ENCODE results near the gene PPM1H.

PPM1H gene

DNA sequence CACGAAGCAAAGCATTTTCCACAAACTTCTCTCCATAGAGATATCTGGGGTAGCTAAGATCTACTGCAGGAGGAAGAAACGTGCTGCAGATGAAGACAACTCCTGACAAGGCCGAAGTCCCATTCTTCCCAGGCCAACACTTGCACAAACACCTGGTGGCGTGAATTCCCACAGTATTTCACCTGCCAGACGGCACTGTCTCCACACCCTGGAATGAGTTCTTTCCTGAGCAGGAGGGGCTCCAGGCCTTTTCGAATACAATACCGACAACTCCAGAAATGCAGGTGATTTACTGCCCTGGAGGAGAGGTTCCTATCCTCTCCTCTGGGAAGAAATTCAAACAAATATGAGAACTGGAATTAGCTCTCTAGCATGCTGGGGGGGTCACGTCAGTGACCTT, 288.4 kb downstream of the PPM1H start:
- no peak for DNase-seq

DNA sequence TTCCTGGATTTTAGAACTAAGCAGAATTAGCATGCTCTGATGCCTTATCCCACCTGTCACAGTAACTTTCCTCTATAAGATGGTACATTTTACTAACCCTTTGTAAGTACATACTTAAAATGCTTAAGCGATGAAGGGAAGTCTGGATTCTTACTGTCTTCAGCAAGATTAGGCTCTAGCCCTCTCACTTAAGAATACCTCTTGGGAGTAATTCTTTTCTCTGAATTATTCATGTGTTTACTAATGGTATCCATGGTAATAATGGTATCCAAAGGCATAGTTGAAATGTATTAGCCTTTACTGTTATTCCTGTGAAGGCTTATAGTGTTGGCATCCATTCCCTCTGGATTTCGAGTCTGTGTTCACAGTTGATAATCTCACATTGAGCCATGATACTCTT, 291.5 kb downstream of the PPM1H start:
- no peak for ATAC-seq
- DNase-seq, result no peak

More for the DNA sequence above, 288.4 kb downstream of the PPM1H start:
- no peak for ATAC-seq

DNA sequence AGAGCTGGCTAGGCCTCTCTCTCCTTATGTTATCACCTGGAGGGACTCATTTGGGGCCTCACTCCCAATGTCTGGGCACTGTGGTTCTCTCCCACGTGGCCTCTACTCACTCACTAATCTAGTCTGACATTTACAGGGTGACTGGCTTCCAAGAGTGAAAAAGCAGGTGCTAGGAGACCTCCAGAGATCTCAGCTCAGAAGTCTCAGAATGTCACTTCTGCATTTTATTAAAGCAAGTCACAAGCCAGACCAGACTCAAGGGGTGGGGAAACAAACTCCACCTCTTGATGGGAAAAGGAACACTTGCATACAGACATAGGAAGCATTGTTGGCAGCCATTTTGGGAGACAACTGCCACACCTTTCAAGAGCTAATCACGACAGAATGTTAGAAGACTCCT, 292.5 kb downstream of the PPM1H start:
- DNase-seq (no peak), ATAC-seq (peak; percentile 34)

DNA sequence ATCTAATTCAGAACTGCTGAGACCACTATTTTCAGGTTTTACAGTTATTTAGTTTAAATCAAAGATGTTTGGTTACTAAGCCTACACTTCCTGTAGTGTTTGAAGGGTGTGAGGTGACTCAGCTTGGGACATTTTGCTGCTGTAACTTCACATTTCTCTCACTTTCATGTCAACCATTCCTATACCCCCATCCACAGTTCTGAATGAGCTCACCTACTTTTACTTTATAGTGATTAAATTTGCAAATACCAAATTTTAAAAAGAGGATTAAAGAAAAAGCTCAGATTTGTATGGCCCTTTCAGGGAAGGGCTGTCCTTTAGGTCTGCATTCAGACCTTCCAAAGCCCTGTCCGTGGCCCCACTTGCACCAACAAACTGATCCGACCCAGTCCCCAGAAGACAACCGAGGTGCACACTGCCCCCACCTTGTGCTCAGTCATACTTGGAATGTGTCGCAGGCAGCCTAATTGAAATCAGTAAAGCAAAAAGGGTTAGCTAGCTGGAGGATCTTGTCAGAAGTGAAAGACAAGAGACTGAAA, 294.0 kb downstream of the PPM1H start:
- DNase-seq (peak; percentile 37), ATAC-seq (peak; percentile 98)

DNA sequence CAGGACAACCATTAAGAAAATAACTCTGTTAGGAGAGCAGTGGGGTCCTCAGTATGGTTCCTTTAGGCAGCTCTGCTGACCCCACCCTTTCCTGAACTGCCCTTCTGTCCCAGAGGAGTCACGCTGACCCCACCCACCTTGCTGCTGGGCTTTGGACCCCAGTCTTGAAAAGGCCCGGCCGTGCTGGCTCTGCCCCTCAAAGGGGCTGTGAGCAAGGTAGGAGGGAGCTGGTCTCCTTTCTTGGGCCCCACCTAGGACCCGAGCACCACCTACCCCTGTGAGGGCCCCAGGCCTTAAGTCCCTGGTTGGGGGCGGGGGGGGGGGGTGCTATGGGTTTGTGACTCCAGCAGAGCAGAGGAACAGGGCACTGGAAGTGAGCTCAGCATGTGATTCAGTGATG, 297.3 kb downstream of the PPM1H start:
- DNase-seq (no peak), ATAC-seq (no peak)

DNA sequence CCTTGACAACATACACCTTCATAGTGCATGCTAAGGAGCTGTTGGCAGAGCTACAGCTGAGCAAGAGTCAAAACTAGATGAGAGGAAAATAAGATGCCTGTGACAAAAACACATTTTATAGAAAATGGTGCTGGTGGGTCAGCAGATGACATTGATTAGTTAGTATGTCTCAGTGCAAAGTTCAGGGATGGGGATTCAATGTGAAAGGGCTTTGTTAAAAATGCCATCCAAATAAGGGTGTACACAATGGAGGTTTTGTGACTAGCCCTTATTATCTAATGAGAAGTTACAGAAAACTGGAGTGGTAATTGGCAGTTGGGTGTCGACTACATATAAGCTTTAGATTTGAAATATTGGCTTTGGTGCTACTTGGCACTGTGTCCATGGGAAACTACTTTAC, 299.3 kb downstream of the PPM1H start:
- ATAC-seq (no peak), DNase-seq (no peak)

DNA sequence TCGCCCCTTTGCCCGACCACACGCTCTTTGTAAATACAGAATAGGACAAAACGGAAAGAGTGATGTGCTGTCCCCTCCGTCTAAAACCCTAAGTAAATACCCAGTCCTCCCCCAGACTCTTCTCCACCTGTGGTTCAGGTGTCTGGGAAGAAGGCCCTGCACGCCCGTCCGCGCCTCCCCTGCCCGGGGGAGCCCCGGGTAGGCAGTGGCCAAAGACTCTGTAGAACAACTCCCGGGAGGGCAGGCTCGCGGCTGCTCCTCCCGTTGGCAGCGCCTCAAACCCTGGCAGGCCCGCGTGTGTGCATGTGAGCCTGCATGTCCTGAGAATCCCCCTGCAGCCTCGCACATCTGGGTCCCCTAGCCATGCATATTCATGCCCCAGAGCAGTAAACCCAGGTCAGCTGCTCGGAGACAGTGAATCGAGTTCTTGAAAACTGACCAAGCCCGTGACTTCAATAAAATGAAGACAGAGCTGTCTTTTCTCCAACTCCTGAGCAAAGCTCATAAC, 302.5 kb downstream of the PPM1H start:
- ATAC-seq (peak; percentile 42), DNase-seq (peak; percentile 25)

DNA sequence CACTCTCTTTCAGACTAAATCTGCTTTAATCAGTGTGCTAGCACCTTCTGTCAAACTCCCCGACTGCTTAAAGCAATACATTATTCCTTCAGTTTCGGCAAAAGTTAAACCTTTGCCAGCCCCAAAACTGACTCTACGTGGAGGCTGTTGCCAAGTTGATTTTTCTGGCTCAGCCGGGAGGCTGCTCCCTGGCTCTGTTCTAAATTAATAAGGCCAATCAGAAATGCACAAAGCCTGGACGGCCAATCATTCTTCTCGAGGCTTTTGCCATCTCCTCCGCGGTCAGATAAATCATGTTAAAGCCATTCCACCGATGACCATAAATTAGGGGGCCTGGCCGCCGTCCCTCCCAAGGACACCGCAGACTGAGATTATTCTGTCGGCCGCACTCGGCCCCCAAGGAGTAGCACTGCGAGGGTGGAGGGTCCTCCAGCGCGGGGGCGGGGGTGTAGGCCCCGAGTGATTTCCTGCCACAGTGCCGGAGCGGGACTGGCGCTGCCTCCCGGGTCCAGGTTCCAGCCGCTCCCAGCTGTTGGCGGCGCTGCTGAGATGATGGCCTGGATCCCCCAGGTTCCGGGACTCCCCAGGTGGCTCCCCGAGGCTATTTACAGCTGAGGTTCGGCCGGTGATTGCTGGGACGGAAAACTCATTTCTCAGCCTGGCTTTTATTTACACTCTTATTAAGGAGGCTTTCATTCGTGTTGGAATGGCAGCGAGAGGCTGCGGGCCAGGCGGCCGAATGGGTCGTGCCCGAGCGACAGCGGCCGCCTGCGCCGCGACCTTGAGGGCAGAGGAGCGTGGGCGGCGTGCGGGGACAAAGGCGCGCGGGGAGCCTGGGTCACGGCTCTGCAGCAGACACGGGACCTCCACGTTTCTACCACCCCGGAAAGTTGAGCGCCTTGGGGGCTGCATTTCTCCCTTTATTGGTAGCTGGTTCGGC, 303.2 kb downstream of the PPM1H start:
- DNase-seq (peak; percentile 23), ATAC-seq (peak; percentile 50)

DNA sequence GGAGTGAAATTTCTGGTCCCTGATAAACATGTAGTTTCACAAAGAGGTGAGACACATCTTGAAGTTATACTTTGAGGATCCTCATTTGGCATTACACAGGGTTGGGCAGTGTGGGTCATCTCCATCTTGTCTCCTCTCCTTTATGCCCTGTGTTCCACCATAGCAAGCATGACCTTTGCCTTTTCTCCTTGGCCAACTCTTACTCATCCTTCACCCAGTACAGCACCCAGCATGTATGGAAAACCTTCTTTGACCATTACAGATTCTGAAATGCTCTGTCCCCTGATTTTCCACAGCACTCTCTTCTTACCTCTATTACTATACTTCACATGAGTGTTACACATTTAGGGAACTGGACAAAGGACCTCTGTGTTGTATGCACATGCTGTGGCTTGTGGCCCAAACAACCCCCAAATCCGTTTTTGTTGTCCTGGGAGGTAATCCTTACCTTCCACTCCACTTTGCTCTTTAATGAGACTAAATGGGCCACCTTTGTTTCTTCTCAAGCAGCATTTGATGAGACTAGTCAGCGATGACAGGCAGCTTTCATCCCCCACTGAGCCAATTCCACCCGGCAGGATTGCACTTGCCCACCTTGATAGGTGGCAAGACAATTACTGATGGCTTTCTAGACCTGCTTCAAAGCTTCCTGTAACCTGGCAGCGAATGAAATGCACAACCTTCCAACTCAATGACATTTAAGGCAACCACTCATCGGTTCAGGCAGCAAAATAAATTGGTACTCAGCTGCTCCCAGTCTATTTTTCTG, 304.8 kb downstream of the PPM1H start:
- ATAC-seq (no peak), DNase-seq (no peak)

DNA sequence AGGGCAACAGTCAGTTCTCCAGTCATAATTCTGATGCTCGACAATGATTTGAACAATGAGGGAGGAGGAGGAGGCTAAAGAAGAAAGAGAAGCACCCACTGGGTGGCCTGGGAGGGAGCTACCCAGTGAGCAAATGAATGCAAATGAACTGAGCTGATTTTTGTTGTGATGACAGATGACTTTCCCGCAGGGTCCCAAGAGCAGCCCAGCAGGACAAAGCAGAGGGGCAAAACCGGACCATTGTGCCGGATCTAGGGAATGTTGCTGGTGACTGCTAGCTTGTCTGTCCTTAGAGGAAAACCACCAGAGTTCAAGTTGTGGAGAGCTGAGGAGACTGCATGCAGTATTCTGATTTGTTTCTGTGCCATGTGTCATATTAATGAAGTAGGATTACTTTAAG, 305.5 kb downstream of the PPM1H start:
- DNase-seq (no peak), ATAC-seq (no peak)

DNA sequence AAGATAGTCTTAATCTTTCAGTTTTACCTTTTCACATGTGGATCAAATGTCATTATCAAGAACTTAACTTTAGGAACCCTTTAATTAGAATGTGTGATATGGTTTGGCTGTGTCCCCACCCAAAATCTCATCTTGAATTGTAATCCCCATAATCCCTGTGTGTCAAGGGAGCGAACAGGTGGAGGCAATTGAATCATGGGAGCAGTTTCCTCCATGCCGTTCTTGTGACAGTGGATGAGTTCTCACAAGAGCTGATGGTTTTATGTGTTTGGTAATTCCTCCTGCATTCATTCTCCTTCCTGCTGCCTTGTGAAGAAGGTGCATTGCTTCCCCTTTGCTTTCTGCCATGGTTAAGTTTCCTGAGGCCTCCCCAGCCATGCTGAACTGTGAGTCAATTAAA, 307.8 kb downstream of the PPM1H start:
- ATAC-seq, result no peak

DNA sequence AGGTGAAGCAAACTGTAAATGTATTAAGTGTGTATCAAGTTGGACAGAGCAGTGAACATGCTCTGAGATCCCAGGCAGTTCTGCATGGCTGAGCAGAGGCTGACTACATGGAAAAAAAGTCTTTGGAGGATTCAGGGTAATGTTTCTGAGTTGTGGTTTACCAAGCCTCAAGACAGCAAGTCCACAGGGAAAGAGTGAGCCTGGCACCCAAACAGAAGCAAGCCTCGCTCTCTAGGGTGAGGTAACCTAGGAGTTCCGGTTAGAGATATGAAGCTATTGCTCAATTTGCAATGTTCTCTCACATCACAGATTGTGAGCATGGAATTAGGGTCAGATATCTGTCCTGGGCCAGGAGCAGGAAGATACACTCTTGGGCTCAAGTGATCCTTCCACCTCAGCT, 309.7 kb downstream of the PPM1H start:
- ATAC-seq (peak; percentile 32), DNase-seq (no peak)

More for the DNA sequence above, 307.8 kb downstream of the PPM1H start:
- DNase-seq, result no peak

DNA sequence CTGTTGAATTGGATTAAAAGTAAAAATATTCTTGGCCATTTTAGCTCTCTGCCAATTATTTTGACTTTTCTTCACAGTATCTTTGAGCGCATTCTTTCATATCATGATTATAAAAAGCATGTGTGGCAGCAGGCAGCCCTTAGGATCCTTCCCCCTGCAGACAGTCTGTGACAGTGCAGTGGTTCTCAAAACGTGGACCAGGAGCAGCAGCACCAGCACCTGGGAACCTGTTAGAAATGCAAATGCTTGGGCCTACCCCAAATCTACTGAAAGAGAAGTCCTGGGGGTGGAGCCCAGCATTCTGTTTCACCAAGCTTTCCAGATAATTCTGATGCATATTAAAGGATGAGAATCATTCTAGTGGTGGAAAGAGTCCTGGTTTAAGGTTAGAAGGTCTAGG, 312.8 kb downstream of the PPM1H start:
- no peak for ATAC-seq

DNA sequence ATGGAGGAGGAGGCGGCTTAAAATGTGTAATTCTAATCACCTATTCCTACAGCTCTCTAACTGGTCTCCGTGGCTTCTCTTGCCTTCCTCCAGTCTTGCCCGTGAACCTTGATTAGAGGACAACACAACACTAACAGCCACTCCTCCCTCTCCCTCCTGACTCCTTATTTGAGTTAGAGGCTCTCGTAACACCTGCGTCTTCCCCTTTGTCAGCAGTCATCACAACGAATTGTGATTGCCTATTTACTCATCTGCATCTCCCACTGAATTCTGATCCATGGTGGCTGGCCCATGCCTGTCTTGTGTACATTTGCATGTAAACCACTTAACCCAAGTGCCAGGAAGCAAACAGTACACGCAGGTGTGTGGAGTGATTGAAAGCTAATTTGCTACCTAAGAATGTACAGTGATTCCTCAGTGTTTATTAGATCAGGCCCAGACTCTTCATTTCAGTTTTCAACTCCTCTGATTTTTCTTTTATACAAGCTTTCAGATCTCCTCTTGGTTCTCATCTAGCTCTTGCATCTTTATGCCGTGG, 313.8 kb downstream of the PPM1H start:
- ATAC-seq, result no peak
- no peak for DNase-seq

More for the DNA sequence above, 312.8 kb downstream of the PPM1H start:
- DNase-seq, result no peak

DNA sequence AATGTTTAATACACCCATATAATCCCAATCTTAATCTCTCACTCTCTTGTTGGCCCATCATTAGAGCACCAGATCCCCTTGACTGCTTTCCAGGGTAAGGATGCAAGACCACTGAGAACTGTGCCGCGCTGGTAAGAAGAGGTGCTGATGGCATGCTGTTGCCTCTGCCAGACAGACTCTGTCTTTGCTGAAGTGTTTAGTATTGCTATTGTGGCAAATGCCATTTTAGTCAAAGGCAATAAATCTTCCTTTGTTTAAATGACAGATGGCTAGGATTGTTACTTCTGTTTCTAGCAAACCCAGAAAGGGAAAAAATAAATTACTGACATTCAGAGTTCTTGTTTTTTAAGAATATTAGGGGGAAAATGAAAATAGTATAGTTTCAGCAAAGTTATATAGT, 316.0 kb downstream of the PPM1H start:
- no peak for ATAC-seq
- DNase-seq, result no peak

DNA sequence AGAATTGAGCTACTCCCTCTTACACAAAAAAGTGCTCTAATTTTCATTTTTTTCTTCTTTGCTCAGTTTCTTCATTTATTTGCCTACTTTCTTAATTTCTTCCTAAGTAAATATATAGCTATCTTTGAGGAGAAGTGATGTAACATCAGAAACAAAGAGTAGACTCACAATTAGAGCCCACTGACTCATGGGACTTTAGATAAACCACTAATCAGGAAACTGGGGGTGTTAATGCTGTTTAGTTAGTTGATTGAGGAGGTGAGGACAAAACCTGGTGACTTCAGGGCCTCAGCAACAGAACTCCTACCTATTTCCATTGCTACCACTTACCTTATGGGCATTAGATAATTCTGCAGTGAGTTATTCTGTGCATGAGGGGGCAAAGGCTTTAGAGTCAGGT, 316.6 kb downstream of the PPM1H start:
- no peak for ATAC-seq

DNA sequence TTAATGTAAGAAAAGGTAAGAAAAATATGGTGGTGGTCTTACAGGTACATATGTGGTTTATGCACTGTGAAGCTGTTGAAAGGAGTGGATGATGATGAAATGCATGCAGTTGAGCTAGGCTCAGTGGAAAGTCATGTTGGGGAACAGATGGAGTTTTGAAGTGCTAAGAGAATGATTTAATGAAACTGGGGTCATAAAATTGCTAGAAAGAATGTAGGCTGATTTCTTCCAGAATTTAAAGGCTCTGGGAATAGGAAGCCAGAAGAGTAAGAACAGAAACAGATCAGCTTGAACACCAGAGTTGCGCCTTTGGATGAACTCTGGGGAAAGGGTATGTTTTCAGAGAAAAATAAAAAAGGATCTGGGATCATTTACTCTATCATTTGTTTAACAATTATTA, 321.9 kb downstream of the PPM1H start:
- ATAC-seq (no peak), DNase-seq (no peak)

More for the DNA sequence above, 316.6 kb downstream of the PPM1H start:
- DNase-seq, result no peak

DNA sequence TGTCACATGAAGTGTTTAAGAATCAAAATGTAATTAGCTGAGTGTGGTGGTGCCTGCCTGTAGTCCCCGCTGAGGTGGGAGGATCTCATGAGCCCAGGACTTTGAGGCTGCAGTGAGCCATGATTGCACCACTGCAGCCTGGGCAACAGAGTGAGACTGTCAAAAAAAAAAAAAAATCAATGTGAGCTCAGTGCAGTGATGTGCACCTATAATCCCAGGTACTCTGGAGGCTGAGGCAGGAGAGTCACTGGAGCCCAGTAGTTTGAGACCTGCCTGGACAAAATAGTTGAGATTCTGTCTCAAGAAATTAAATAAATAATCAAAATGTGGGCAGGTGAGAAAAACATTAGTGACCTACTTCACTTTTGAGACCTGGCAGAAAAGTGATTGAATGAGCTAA, 328.3 kb downstream of the PPM1H start:
- ATAC-seq (no peak), DNase-seq (no peak)

DNA sequence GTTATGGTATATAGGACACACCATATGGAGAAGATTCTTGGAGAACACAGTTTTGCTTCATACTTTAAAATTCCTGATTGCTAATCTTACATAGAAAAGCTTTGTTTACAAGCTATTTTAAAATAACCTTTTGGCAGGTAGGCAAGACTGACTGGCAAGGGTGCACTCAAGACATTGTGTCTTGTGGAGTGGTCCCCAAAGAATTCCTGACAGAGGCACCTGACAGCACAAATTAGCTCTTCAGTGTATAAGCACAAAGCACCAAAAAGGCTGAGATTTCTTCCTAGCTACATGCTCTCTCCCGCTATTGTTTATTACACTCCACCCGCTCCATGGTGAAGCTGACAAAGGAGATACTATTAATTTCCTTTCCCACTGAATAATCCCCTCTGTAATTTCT, 329.0 kb downstream of the PPM1H start:
- no peak for DNase-seq
- no peak for ATAC-seq

DNA sequence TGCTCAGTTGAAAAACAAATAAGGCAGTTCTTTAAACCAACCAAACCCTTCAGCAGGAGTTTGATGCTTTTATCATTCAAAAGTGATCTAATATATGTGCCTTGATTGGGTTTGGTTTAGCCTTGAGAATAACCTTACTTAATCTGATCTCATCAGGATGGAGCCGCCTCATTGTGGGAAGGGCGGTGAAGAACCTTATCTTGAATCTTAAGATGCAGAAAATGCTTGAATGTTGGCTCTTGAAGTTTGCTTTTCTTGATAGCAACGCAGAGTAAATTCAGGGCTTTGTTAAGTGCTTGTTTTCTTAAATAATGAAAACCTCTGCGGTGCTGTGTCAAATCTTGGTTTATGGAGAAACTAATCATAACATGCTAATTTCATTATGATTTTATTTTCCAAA, 330.1 kb downstream of the PPM1H start:
- DNase-seq, result no peak
- no peak for ATAC-seq

DNA sequence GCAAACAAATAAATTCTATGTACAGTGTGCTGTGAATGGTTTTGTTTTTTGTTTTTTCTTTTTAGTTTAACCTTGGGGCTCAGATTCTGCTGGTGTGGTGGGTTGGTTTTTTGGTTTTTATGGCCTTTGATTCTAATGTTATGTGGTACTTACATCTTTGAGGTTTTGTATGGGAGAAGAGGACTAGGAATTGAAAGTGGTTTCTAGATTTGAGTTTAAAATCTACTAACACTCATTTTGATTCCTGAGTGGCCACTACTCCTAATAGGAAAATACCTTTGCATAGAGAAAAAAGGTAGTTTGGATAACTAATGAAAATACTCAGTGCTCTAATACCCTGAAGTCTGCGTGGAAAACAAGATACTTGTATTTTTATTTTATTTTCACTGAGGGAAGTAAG, 330.6 kb downstream of the PPM1H start:
- DNase-seq (no peak), ATAC-seq (no peak)

DNA sequence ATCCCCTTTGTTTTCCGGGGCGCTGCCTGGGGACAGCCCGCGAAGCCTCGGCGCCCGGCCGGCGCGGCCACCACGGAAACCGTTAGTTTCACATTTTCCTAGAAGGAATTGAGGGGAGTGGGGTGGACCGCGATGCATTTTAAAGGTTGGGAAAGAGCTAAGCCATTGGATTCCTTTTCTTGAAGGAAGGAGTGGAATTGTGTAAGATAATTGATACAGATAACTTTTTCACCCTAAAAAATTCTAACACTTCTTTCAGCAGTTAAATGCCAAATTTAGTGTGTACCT, 331.2 kb downstream of the PPM1H start:
- no peak for DNase-seq
- ATAC-seq, result no peak
